ENCODE data around the gene B3GNT8. TPM values are rescaled to one million over a fixed set of nuclear protein-coding genes. Genes with fewer than 3 reads are reported as not detected.
"Not testable (repeated sequence)": the region's sequence is repeated elsewhere in the genome, so short reads cannot be mapped to it uniquely, and the experiment has no call there.

Gene B3GNT8
- total RNA-seq, 1 experiment from 2014 or later, result 3.7 TPM

- POLR2A ChIA-PET, result no interaction called here
- no peak overlapping the region for H3K27ac Mint-ChIP-seq (ENCODE audit: unreplicated experiment)
- Histone ChIP-seq H3K4me1 (no peaks in the 10 kb centered on the region), H3K4me3 (ENCODE audit: low read depth, low read length) (no peak overlapping the region), H3K9me3 (no peaks in the 10 kb centered on the region), H3K27me3 (replicated peaks; ENCODE audit: control insufficient read depth, insufficient read depth, low read length) (no peaks in the 10 kb centered on the region), H3K36me3 (ENCODE audit: control insufficient read depth, insufficient read depth, low read length) (peaks cover 1% of the 10 kb centered on the region)
- H3K9me3 Mint-ChIP-seq (ENCODE audit: unreplicated experiment), result no peaks in the 10 kb centered on the region
- no peak for DNase-seq
- CTCF ChIA-PET, result no interaction called here
- H3K4me1 Mint-ChIP-seq (ENCODE audit: low read depth, unreplicated experiment), result no peaks in the 10 kb centered on the region
- BruUV-seq (replicated peaks), result no TSS peak
- no peak overlapping the region for H3K4me3 Mint-ChIP-seq (ENCODE audit: unreplicated experiment)
- no peaks in the 10 kb centered on the region for H3K27me3 Mint-ChIP-seq (ENCODE audit: insufficient read depth, unreplicated experiment)
- peaks cover 38% of the 10 kb centered on the region for H3K36me3 Mint-ChIP-seq (ENCODE audit: insufficient read depth, unreplicated experiment)
- TF ChIP-seq CTCF (IDR thresholded peaks at IDR 0.05; ENCODE audit: insufficient read depth in 1 of 2, low read depth in 1 of 2, low read length in 1 of 2, severe bottlenecking in 1 of 2, unreplicated experiment in 1 of 2), result no peak
- intact Hi-C loops (cut with micrococcal nuclease; ENCODE audit: unreplicated experiment), result no loop called here
Observed at GRCh38 chr19:41391618-41392017, 35.6 kb downstream of the B3GNT8 start.

GRCh38 chr19:41386442-41386841 is 40.7 kb downstream of the B3GNT8 start:
- no peak overlapping the region for H3K27ac Mint-ChIP-seq (ENCODE audit: unreplicated experiment)
- POLR2A ChIA-PET, result no interaction called here
- H3K9me3 ChIP-seq, result no peaks in the 10 kb centered on the region

GRCh38 chr19:41384351-41384750 is 42.8 kb downstream of the B3GNT8 start:
- no peak overlapping the region for H3K4me3 Mint-ChIP-seq (ENCODE audit: unreplicated experiment)
- intact Hi-C loops (cut with micrococcal nuclease; ENCODE audit: unreplicated experiment), result no loop called here
- ChIA-PET POLR2A (no interaction called here), CTCF (no interaction called here)
- no TSS peak for BruUV-seq (replicated peaks)
- Histone ChIP-seq H3K4me1 (no peaks in the 10 kb centered on the region), H3K27me3 (replicated peaks; ENCODE audit: control insufficient read depth, insufficient read depth, low read length) (no peaks in the 10 kb centered on the region), H3K36me3 (ENCODE audit: control insufficient read depth, insufficient read depth, low read length) (no peaks in the 10 kb centered on the region), H3K4me3 (ENCODE audit: low read depth, low read length) (no peak overlapping the region), H3K9me3 (no peaks in the 10 kb centered on the region)
- no peak for DNase-seq
- no peak for TF ChIP-seq CTCF (IDR thresholded peaks at IDR 0.05; ENCODE audit: insufficient read depth in 1 of 2, low read depth in 1 of 2, low read length in 1 of 2, severe bottlenecking in 1 of 2, unreplicated experiment in 1 of 2)
- H3K27ac Mint-ChIP-seq (ENCODE audit: unreplicated experiment), result no peak overlapping the region
- H3K27me3 Mint-ChIP-seq (ENCODE audit: insufficient read depth, unreplicated experiment), result no peaks in the 10 kb centered on the region
- H3K9me3 Mint-ChIP-seq (ENCODE audit: unreplicated experiment), result no peaks in the 10 kb centered on the region
- H3K4me1 Mint-ChIP-seq (ENCODE audit: low read depth, unreplicated experiment), result no peaks in the 10 kb centered on the region
- peaks cover 15% of the 10 kb centered on the region for H3K36me3 Mint-ChIP-seq (ENCODE audit: insufficient read depth, unreplicated experiment)

More at GRCh38 chr19:41386442-41386841, 40.7 kb downstream of the B3GNT8 start:
- Mint-ChIP-seq H3K4me3 (ENCODE audit: unreplicated experiment) (no peak overlapping the region), H3K4me1 (ENCODE audit: low read depth, unreplicated experiment) (no peaks in the 10 kb centered on the region), H3K27me3 (ENCODE audit: insufficient read depth, unreplicated experiment) (no peaks in the 10 kb centered on the region), H3K9me3 (ENCODE audit: unreplicated experiment) (no peaks in the 10 kb centered on the region), H3K36me3 (ENCODE audit: insufficient read depth, unreplicated experiment) (peaks cover 35% of the 10 kb centered on the region)
- TF ChIP-seq CTCF (IDR thresholded peaks at IDR 0.05; ENCODE audit: insufficient read depth in 1 of 2, low read depth in 1 of 2, low read length in 1 of 2, severe bottlenecking in 1 of 2, unreplicated experiment in 1 of 2), result no peak
- intact Hi-C loops (cut with micrococcal nuclease; ENCODE audit: unreplicated experiment), result no loop called here
- Histone ChIP-seq H3K27me3 (replicated peaks; ENCODE audit: control insufficient read depth, insufficient read depth, low read length) (no peaks in the 10 kb centered on the region), H3K36me3 (ENCODE audit: control insufficient read depth, insufficient read depth, low read length) (no peaks in the 10 kb centered on the region; the same call in 1 of the 2 replicates), H3K4me3 (ENCODE audit: low read depth, low read length) (no peak overlapping the region), H3K4me1 (no peaks in the 10 kb centered on the region)
- BruUV-seq (replicated peaks), result no TSS peak
- no peak for DNase-seq
- CTCF ChIA-PET, result no interaction called here

- CTCF ChIA-PET, result interaction anchor here (1.6 kb wide), 1 partner anchor 18 kb away, joined by 3 read pairs; no protein-coding TSS in a partner anchor
- H3K9me3 ChIP-seq; H3K36me3 Mint-ChIP-seq (ENCODE audit: insufficient read depth, unreplicated experiment); H3K27me3 ChIP-seq (replicated peaks; ENCODE audit: control insufficient read depth, insufficient read depth, low read length); BruUV-seq (replicated peaks); H3K27ac Mint-ChIP-seq (ENCODE audit: unreplicated experiment); H3K27me3 Mint-ChIP-seq (ENCODE audit: insufficient read depth, unreplicated experiment); POLR2A ChIA-PET; DNase-seq; H3K4me1 ChIP-seq; H3K36me3 ChIP-seq (ENCODE audit: control insufficient read depth, insufficient read depth, low read length); intact Hi-C loops (cut with micrococcal nuclease; ENCODE audit: unreplicated experiment); H3K4me3 ChIP-seq (ENCODE audit: low read depth, low read length); H3K4me3 Mint-ChIP-seq (ENCODE audit: unreplicated experiment); H3K4me1 Mint-ChIP-seq (ENCODE audit: low read depth, unreplicated experiment); H3K9me3 Mint-ChIP-seq (ENCODE audit: unreplicated experiment): not testable (repeated sequence)
Observed at GRCh38 chr19:41381536-41381935, 45.6 kb downstream of the B3GNT8 start.

Measured in Caco-2 (cell line).